ENCODE measurements around the gene PDXK. TPM values are rescaled to one million over a fixed set of nuclear protein-coding genes. Genes with fewer than 3 reads are reported as not detected.

Gene PDXK
- total and polyA plus RNA-seq, 2 of the 13 experiments (the other 11 are each of a cell fraction or from before 2014, with no cell fraction given): 114 to 184 TPM

DNA sequence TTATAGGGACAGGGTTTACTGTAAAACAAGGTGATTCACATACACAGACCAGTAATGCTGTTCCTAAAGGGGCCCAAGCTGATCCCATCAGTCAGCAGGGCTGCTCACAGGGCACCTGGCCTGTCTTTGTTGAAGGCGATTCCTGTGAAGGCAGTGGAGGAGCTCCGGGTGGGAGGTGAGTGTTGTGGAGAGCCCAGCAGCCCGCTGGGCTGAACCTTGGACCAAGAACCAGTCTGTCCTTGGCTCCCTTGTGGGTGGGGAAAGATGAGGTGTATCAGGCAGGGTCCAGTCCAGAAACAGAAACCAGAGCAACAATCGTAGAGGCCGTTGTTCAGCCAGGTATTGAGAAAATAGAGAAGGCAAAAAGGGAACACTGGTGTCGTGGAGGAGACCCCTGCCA, 12.5 kb downstream of the PDXK start (continued):
- TF ChIP-seq, protein P1, sequence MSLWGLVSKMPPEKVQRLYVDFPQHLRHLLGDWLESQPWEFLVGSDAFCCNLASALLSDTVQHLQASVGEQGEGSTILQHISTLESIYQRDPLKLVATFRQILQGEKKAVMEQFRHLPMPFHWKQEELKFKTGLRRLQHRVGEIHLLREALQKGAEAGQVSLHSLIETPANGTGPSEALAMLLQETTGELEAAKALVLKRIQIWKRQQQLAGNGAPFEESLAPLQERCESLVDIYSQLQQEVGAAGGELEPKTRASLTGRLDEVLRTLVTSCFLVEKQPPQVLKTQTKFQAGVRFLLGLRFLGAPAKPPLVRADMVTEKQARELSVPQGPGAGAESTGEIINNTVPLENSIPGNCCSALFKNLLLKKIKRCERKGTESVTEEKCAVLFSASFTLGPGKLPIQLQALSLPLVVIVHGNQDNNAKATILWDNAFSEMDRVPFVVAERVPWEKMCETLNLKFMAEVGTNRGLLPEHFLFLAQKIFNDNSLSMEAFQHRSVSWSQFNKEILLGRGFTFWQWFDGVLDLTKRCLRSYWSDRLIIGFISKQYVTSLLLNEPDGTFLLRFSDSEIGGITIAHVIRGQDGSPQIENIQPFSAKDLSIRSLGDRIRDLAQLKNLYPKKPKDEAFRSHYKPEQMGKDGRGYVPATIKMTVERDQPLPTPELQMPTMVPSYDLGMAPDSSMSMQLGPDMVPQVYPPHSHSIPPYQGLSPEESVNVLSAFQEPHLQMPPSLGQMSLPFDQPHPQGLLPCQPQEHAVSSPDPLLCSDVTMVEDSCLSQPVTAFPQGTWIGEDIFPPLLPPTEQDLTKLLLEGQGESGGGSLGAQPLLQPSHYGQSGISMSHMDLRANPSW (CRISPR knock-in tag; IDR thresholded peaks at IDR 0.05; ENCODE audit: borderline replicate concordance): no peak
- TF ChIP-seq, protein P2, sequence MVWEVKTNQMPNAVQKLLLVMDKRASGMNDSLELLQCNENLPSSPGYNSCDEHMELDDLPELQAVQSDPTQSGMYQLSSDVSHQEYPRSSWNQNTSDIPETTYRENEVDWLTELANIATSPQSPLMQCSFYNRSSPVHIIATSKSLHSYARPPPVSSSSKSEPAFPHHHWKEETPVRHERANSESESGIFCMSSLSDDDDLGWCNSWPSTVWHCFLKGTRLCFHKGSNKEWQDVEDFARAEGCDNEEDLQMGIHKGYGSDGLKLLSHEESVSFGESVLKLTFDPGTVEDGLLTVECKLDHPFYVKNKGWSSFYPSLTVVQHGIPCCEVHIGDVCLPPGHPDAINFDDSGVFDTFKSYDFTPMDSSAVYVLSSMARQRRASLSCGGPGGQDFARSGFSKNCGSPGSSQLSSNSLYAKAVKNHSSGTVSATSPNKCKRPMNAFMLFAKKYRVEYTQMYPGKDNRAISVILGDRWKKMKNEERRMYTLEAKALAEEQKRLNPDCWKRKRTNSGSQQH (CRISPR knock-in tag; IDR thresholded peaks at IDR 0.05; ENCODE audit: low read depth): no peak
- TF ChIP-seq ZFP41 (CRISPR knock-in tag; IDR thresholded peaks at IDR 0.05; ENCODE audit: borderline replicate concordance) (no peak), PPARG (CRISPR knock-in tag; conservative IDR thresholded peaks at IDR 0.05) (no peak), TRIM24 (CRISPR knock-in tag; IDR thresholded peaks at IDR 0.05) (no peak), GTF3A (CRISPR knock-in tag; conservative IDR thresholded peaks at IDR 0.05) (no peak), JUNB (CRISPR knock-in tag; IDR thresholded peaks at IDR 0.05; ENCODE audit: borderline replicate concordance) (no peak), ZNF777 (CRISPR knock-in tag; IDR thresholded peaks at IDR 0.05) (no peak), ZNF792 (CRISPR knock-in tag; IDR thresholded peaks at IDR 0.05) (no peak), MTF2 (CRISPR knock-in tag; IDR thresholded peaks at IDR 0.05; ENCODE audit: borderline replicate concordance) (no peak), ZBTB1 (CRISPR knock-in tag; IDR thresholded peaks at IDR 0.05; ENCODE audit: borderline replicate concordance) (no peak), MAFK (conservative IDR thresholded peaks at IDR 0.05 in 1 of 2, IDR thresholded peaks at IDR 0.05 in 1 of 2; ENCODE audit: low read length in 2 of 2) (no peak), ZNF556 (CRISPR knock-in tag; IDR thresholded peaks at IDR 0.05; ENCODE audit: borderline replicate concordance) (peak; percentile 82; the same call in 1 of the 2 replicates), ZBTB8A (CRISPR knock-in tag; IDR thresholded peaks at IDR 0.05; ENCODE audit: borderline replicate concordance, low read depth) (no peak), ZHX2 (IDR thresholded peaks at IDR 0.05; ENCODE audit: low read depth) (no peak), ZHX2 (CRISPR knock-in tag; IDR thresholded peaks at IDR 0.05; ENCODE audit: borderline replicate concordance) (no peak), ZZZ3 (CRISPR knock-in tag; IDR thresholded peaks at IDR 0.05; ENCODE audit: borderline replicate concordance) (no peak), ZNF501 (CRISPR knock-in tag; IDR thresholded peaks at IDR 0.05) (0 out of 2 replicates have a peak, but pooled peaks have one; percentile 12)
- TF ChIP-seq, protein P3, sequence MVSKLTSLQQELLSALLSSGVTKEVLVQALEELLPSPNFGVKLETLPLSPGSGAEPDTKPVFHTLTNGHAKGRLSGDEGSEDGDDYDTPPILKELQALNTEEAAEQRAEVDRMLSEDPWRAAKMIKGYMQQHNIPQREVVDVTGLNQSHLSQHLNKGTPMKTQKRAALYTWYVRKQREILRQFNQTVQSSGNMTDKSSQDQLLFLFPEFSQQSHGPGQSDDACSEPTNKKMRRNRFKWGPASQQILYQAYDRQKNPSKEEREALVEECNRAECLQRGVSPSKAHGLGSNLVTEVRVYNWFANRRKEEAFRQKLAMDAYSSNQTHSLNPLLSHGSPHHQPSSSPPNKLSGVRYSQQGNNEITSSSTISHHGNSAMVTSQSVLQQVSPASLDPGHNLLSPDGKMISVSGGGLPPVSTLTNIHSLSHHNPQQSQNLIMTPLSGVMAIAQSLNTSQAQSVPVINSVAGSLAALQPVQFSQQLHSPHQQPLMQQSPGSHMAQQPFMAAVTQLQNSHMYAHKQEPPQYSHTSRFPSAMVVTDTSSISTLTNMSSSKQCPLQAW (CRISPR knock-in tag; IDR thresholded peaks at IDR 0.05): 0 out of 2 replicates have a peak, but pooled peaks have one; percentile 15

Measured in HepG2 (cell line).